ENCODE data around the gene CHST11.

The CHST11 gene

GRCh38 chr12:104588047-104588920 lies 131.5 kb downstream of the CHST11 start:
- DNase-seq: no peak

GRCh38 chr12:104588921-104589590 lies 132.3 kb downstream of the CHST11 start:
- peak; percentile 41 for DNase-seq

- DNase-seq: no peak
Measured at GRCh38 chr12:104590022-104590421, 133.3 kb downstream of the CHST11 start.

GRCh38 chr12:104591257-104591885 lies 134.6 kb downstream of the CHST11 start:
- no peak for DNase-seq

GRCh38 chr12:104593482-104593881 lies 136.7 kb downstream of the CHST11 start:
- DNase-seq: no peak

- DNase-seq: no peak
Measured at GRCh38 chr12:104596134-104596799, 139.5 kb downstream of the CHST11 start.

GRCh38 chr12:104596898-104597843 lies 140.4 kb downstream of the CHST11 start:
- peak; percentile 38 for DNase-seq

GRCh38 chr12:104598342-104599271 lies 141.9 kb downstream of the CHST11 start:
- DNase-seq: peak; percentile 97

- DNase-seq: no peak
Measured at GRCh38 chr12:104599272-104600035, 142.7 kb downstream of the CHST11 start.

GRCh38 chr12:104600036-104600712 lies 143.4 kb downstream of the CHST11 start:
- DNase-seq: no peak

GRCh38 chr12:104600790-104601739 lies 144.3 kb downstream of the CHST11 start:
- no peak for DNase-seq

- no peak for DNase-seq
Measured at GRCh38 chr12:104602406-104602805, 145.7 kb downstream of the CHST11 start.

GRCh38 chr12:104602896-104603295 lies 146.1 kb downstream of the CHST11 start:
- no peak for DNase-seq

GRCh38 chr12:104603545-104603973 lies 146.8 kb downstream of the CHST11 start:
- no peak for DNase-seq

GRCh38 chr12:104604070-104604994 lies 147.6 kb downstream of the CHST11 start:
- DNase-seq: peak; percentile 85

GRCh38 chr12:104604995-104605675 lies 148.4 kb downstream of the CHST11 start:
- no peak for DNase-seq

Data from hematopoietic multipotent progenitor cell treated with erythropoietin and hydrocortisone succinate and interleukin-3 and kit ligand, for 8 days (in vitro differentiated cells).